PC-9 (cell line): ENCODE measurements around the gene PLA2G3. TPM values are rescaled to one million over a fixed set of nuclear protein-coding genes. Genes with fewer than 3 reads are reported as not detected.

Experiments
- BruUV-seq: library from RNA; stranded (reverse); fragments of 400-500 nt; replicated peaks from 2 replicates; lab custom pipeline; 2021; lab: Mats Ljungman, UMichigan
- CTCF ChIA-PET: fragments of 300-600 bp; sonication (Branson Sonifier 250); formaldehyde crosslinking; loops from one replicate; lab custom pipeline; 2022; ENCODE audit warnings: antibody characterized with exemption; lab: Charles Lee
- POLR2A ChIA-PET: fragments of 300-600 bp; sonication (Branson Sonifier 250); formaldehyde crosslinking; loops from one replicate; lab custom pipeline; 2022; ENCODE audit warnings: antibody characterized with exemption; ENCODE audit not compliant: unreplicated experiment; lab: Charles Lee
- DNase-seq, 2 experiments: peaks; one replicate each; pipeline versions ENCODE4 v3.0.0 to v3.0.0-alpha.2; 2015 to 2022; ENCODE audit warnings: mixed read lengths in 1 of 2
- H2AFZ ChIP-seq: fragments of 200-600 bp; sonication (generic); 2 replicates; pipeline ENCODE4 v1.8.1; 2017; ENCODE audit warnings: antibody characterized with exemption
- H3F3A ChIP-seq: fragments of 200-600 bp; sonication (generic); 2 replicates; pipeline ENCODE4 v1.8.1; 2017; ENCODE audit warnings: antibody characterized with exemption, mild to moderate bottlenecking, low read depth; ENCODE audit not compliant: insufficient read depth
- H3K27ac ChIP-seq: fragments of 200-600 bp; sonication (generic); 2 replicates; pipeline ENCODE4 v1.6.1; 2016; ENCODE audit warnings: mixed run types
- H3K27me3 ChIP-seq: fragments of 200-600 bp; sonication (generic); 2 replicates; pipeline ENCODE4 v1.6.1; 2016; ENCODE audit warnings: low read depth, mixed run types; ENCODE audit not compliant: insufficient read depth
- H3K36me3 ChIP-seq: fragments of 200-600 bp; sonication (generic); 2 replicates; pipeline ENCODE4 v1.6.1; 2016; ENCODE audit warnings: low read depth, mixed run types
- H3K4me1 ChIP-seq: fragments of 200-600 bp; sonication (generic); replicated peaks from 2 replicates; pipeline ENCODE4 v1.6.1; 2016; ENCODE audit warnings: mixed run types; ENCODE audit not compliant: insufficient read depth
- H3K4me2 ChIP-seq: fragments of 200-600 bp; sonication (generic); 2 replicates; pipeline ENCODE4 v1.6.1; 2017; ENCODE audit warnings: mixed run types
- H3K4me3 ChIP-seq: fragments of 200-600 bp; sonication (generic); 2 replicates; pipeline ENCODE4 v1.6.1; 2016; ENCODE audit warnings: mixed run types
- H3K79me2 ChIP-seq: fragments of 200-600 bp; sonication (generic); 2 replicates; pipeline ENCODE4 v1.6.1; 2017; ENCODE audit warnings: low read depth, mixed run types
- H3K9me2 ChIP-seq: fragments of 200-600 bp; sonication (generic); 2 replicates; pipeline ENCODE4 v1.8.1; 2017; ENCODE audit warnings: mild to moderate bottlenecking; ENCODE audit not compliant: insufficient read depth
- H3K9me3 ChIP-seq: fragments of 200-600 bp; sonication (generic); 2 replicates; pipeline ENCODE4 v1.8.1; 2016; ENCODE audit warnings: low read depth; ENCODE audit not compliant: insufficient read depth
- H4K20me1 ChIP-seq: fragments of 200-600 bp; sonication (generic); 2 replicates; pipeline ENCODE4 v1.8.1; 2017; ENCODE audit not compliant: insufficient read depth
- CTCF ChIP-seq: fragments of 200-600 bp; sonication (generic); conservative IDR thresholded peaks from 2 replicates; pipeline ENCODE4 v1.6.1; 2017; ENCODE audit warnings: mixed run types, antibody characterized with exemption, mild to moderate bottlenecking, moderate library complexity
- EZH2 ChIP-seq: fragments of 200-600 bp; sonication (generic); IDR thresholded peaks from 2 replicates; pipeline ENCODE4 v1.8.0; 2017; ENCODE audit warnings: antibody characterized with exemption, low read depth
- intact Hi-C: fragments of 100-400 bp; cut with micrococcal nuclease; formaldehyde crosslinking; loops from one replicate; pipeline ENCODE4 v1.10.0; 2022; ENCODE audit not compliant: unreplicated experiment
- total RNA-seq: library from RNA; stranded (reverse); gene quantifications from 2 replicates; pipeline ENCODE4 v1.2.3, GENCODE V29; 2021

The PLA2G3 gene
- total RNA-seq, 1 experiment from 2014 or later, result not detected

DNA sequence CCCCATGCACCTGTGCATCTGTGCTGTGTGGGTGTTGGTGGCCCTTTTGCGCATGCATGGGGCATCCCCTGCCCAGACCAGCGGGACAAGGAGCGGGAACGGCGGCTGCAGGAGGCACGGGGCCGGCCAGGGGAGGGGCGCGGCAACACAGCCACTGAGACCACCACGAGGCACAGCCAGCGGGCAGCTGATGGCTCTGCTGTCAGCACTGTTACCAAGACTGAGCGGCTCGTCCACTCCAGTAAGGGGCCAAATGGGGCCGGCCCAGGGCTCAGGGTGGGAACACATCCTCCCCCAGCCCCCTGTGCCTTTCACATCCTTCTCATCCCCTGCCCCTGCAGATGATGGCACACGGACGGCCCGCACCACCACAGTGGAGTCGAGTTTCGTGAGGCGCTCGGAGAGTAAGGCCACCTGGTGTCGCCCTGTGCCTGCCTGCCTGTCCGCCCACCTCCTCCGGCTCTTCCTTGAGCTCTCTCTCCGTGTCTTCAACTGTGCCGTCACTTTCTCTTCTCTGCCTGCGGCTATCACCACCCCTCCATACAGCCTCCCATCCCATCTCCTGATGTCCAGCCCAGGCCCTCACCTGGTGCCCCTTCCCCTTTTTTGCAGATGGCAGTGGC lies 43.5 kb downstream of the PLA2G3 start:
- intact Hi-C loops, result no loop called here
- DNase-seq, result peak in 1 of 2 experiments; percentile 5
- BruUV-seq, result no TSS peak
- H3K79me2 ChIP-seq, result no peaks in the 10 kb centered on the region
- no peaks in the 10 kb centered on the region for H3K27me3 ChIP-seq
- no peak overlapping the region for H2AFZ ChIP-seq
- no peak overlapping the region for H3K4me3 ChIP-seq
- ChIA-PET CTCF (no interaction called here), POLR2A (interaction anchor here (0.6 kb wide), 1 partner anchor 130 kb away, joined by 7 read pairs; no protein-coding TSS in a partner anchor)
- H3K27ac ChIP-seq, result no peak overlapping the region
- H3F3A ChIP-seq, result peaks cover 9% of the 10 kb centered on the region; the same call in 1 of the 2 replicates
- H4K20me1 ChIP-seq, result no peaks in the 10 kb centered on the region
- H3K36me3 ChIP-seq, result no peaks in the 10 kb centered on the region
- TF ChIP-seq EZH2, result no peak
- no peak for TF ChIP-seq CTCF
- no peak overlapping the region for H3K4me2 ChIP-seq
- H3K4me1 ChIP-seq, result peaks cover 2% of the 10 kb centered on the region
- no peaks in the 10 kb centered on the region for H3K9me2 ChIP-seq
- no peaks in the 10 kb centered on the region for H3K9me3 ChIP-seq

- DNase-seq, result no peak
- no peak overlapping the region for H3K27ac ChIP-seq
- no peaks in the 10 kb centered on the region for H3K36me3 ChIP-seq
- H3F3A ChIP-seq, result no peaks in the 10 kb centered on the region
- no peaks in the 10 kb centered on the region for H3K79me2 ChIP-seq
- H3K27me3 ChIP-seq, result no peaks in the 10 kb centered on the region
- H3K9me2 ChIP-seq, result no peaks in the 10 kb centered on the region
- no peaks in the 10 kb centered on the region for H3K4me1 ChIP-seq
- ChIA-PET POLR2A (no interaction called here), CTCF (interaction anchor here (0.5 to 1.1 kb wide), 4 partner anchors 12 to 274 kb away, joined by 3 to 8 read pairs (median 5); partner anchors contain the start of gene SELENOM)
- no peaks in the 10 kb centered on the region for H3K9me3 ChIP-seq
- BruUV-seq, result no TSS peak
- no peaks in the 10 kb centered on the region for H4K20me1 ChIP-seq
- no peak overlapping the region for H3K4me2 ChIP-seq
- TF ChIP-seq CTCF (no peak), EZH2 (no peak)
- H2AFZ ChIP-seq, result no peak overlapping the region
- intact Hi-C loops, result no loop called here
- H3K4me3 ChIP-seq, result no peak overlapping the region
Observed at GRCh38 chr22:31095637-31096249, 44.6 kb downstream of the PLA2G3 start.

- intact Hi-C loops, result no loop called here
- BruUV-seq, result no TSS peak
- Histone ChIP-seq H3K4me2 (no peak overlapping the region), H3F3A (no peaks in the 10 kb centered on the region), H2AFZ (no peak overlapping the region), H3K4me1 (no peaks in the 10 kb centered on the region), H3K9me3 (no peaks in the 10 kb centered on the region), H3K27ac (no peak overlapping the region), H3K9me2 (no peaks in the 10 kb centered on the region), H3K27me3 (no peaks in the 10 kb centered on the region), H3K36me3 (no peaks in the 10 kb centered on the region), H3K79me2 (no peaks in the 10 kb centered on the region), H3K4me3 (no peak overlapping the region), H4K20me1 (no peaks in the 10 kb centered on the region; the same call in 1 of the 2 replicates)
- no peak for DNase-seq
- CTCF ChIA-PET, result interaction anchor here (0.8 kb wide), 1 partner anchor 13 kb away, joined by 3 read pairs; the partner anchor contains the start of gene SELENOM
- TF ChIP-seq CTCF, result no peak
- TF ChIP-seq EZH2, result no peak
- POLR2A ChIA-PET, result no interaction called here
Observed at GRCh38 chr22:31094741-31095140, 45.6 kb downstream of the PLA2G3 start.
